GM19463 (cell line): ENCODE measurements around the gene PLA1A.
A peak's percentile ranks its signal among the peaks of the same experiment; 100 is the strongest.

Experiments
- ATAC-seq: cut with Tn5 transposase; IDR thresholded peaks from one replicate; pipeline ENCODE4 v1.9.1; 2021; ENCODE audit warnings: mild to moderate bottlenecking, moderate library complexity; ENCODE audit not compliant: unreplicated experiment

The PLA1A gene

GRCh38 chr3:119635719-119636118 lies 38.0 kb downstream of the PLA1A start:
- ATAC-seq: no peak

GRCh38 chr3:119636249-119636648 lies 38.6 kb downstream of the PLA1A start:
- no peak for ATAC-seq

DNA sequence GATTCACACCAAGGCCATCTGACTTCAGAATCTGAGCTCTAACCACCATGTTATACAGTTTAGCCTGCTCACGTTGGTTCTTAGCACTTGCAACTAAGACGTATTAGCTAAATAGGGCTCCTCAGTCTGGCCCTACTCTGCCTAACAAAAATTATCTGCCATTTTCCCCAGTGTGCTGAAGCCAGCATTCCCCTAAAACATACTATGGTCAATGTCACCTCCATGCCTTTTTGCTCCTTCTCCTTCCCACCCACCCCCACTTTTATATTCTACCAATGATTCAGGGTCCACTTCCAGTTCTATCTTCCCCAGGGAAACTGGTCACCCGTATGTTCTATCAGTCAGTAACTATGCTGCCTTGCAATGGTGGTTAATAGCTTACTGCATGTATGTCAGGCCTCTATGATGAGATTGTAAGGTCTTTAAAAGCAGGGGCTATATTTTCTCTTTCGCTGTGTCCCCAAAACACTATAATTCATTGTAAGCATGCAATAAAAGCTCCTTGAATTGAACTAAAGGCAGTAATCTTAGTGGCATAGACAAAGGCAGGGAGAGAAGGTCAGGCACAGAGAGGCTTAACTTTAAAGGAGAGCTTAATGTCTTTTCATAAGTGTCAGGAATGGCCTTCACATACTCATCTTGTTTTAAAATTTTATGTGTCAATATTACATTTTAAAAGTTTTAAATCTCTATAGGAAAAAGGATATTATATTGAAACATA lies 39.4 kb downstream of the PLA1A start:
- ATAC-seq: no peak

- ATAC-seq: peak; percentile 34
Observed at GRCh38 chr3:119637679-119638477, 40.2 kb downstream of the PLA1A start.

DNA sequence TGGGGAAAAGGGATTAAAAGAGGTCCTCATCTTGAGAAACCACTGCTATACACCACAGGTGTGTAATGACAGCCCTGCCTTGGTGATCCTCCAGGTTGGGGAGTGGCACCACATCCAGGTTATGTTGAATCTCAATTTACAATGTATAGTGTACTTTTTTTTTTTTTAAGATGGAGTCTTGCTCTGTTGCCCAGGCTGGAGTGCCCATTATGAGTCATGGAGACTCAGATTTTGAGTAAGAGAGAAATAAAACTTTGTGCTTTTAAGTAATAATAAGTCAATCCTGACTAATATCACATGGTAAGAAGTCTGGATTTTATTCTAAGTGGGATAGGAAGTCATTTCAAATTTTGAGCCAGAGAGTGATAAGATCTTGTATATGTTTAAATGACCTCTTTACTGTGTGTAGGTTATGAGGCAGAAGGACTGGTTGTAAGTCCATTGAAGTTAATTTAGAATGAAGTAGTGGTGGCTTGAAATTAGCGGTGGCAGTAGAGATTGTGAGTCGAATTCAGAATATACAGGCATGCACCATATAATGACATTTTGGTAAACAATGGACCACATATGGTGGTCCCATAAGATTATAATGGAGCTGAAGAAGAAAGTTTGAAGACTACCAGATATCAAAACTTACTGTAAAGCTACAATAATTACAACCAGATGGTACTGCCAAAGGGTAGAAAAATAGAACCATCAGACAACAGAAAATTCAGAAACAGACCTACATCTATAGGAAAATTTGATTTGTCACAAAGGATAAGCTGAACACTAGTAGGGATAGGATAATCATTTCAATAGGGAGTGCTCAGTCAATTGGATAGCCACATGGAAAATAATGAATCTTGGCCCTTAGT lies 42.0 kb downstream of the PLA1A start:
- no peak for ATAC-seq

DNA sequence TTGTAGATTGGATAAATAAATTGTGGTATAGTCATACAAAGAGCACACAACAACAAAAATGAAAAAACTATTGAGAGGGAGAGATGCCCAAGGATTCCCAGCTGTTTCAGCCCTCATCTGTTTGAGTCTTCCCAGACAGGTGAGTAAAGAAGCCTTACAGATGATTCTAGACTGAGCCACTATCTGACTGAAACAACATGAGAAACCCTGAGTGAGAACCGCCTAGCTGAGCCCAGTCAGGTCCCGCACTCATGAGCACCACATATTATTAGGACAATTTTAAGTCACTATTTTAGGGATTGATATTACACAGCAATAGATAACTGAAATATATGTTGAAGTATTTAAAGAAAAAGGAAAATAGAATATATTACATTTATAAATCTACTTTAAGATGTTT lies 43.7 kb downstream of the PLA1A start:
- no peak for ATAC-seq

- ATAC-seq: no peak
Observed at GRCh38 chr3:119642746-119643473, 45.2 kb downstream of the PLA1A start.

DNA sequence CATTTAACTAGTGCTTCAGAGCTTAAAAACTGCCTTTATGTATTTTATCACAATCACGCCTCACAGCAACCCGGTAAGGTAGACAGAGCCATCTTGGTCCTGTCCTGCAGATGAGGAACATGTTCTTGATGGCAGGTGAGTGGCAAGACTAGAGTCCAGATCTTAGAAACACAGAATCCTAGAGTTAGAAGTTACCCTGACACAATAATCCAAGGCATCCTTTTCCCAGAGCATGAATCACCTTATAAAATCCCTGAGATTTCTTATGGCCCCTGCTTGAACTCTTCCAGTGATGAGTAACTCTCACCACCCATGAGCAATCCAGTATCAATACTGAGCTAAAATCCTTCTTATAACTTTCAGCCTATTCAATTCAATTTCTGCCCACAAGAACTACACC lies 45.8 kb downstream of the PLA1A start:
- ATAC-seq: no peak

GRCh38 chr3:119644481-119644880 lies 46.8 kb downstream of the PLA1A start:
- no peak for ATAC-seq

DNA sequence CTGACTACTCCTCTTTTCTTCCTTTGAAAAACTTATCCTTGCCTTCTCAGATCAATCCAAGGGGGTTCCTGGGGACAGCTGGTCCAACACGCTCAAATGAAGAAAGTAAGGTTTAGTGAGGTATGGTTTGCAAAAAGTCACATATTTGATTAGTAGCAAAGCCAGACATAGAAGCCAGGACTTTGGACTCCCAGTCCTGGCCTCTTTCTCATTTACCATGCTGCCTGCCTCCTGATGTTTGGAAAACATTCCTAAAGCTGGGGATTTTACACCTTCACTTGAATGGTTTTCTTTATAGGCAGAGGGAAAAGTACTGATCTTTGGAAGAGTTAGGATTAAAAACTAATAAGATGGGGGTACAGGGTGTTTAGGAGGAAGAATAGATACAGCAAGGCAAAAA lies 48.1 kb downstream of the PLA1A start:
- ATAC-seq: no peak

DNA sequence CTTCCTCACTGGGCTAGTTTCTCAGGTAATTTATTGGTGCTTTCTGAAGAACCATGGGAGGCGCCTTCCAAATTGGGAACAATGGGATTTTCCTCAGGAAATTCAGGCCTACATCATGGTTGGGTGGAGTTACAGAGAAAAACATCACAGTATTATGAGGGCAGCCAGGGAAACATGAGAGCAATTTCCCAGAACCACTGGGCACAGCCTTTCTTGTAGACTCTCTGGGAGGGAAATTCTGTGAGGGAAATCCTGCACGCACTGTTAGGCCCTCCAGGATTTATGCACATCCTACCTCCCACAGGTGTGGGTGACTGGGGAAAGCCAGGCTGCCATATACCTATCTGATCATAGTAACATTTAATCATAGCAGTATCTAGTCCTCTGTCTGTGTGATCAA lies 49.5 kb downstream of the PLA1A start:
- no peak for ATAC-seq

DNA sequence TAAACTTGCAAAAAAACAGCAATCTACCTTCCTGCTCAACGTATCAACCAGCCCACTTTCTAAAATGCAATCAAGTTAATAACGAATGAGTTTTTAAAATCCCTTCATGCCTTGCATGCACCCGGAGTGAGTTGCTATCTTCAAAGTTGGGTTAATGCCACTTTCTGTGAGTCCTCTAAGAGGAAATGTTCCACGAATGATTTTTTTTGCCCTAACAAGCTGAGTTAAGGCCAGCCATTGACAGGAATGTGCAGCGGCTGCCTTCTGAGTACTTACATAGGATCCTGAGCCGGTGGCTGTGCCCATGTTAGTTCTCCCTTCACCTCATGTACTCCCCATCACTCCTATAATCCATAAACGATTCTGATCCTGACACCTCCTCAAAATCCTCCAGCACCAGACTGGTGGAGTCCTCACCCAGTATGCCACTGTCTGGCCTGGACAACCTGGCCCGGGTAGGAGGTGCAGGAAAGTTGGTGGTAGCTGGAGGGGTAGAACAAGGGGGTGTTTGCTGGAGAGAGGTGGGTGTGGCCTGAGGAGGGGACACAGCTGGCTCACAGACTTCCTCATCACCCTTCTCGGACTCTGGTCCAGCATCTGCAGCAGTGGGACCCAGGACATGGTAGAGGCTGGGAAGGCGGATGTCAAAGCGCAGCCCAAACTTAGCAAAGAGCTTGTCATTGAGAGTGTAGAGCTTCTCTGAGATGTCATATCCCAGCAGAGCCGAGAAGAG lies 50.3 kb downstream of the PLA1A start:
- ATAC-seq: no peak

- no peak for ATAC-seq
Observed at GRCh38 chr3:119649761-119650160, 52.1 kb downstream of the PLA1A start.

GRCh38 chr3:119652306-119653033 lies 54.8 kb downstream of the PLA1A start:
- no peak for ATAC-seq

DNA sequence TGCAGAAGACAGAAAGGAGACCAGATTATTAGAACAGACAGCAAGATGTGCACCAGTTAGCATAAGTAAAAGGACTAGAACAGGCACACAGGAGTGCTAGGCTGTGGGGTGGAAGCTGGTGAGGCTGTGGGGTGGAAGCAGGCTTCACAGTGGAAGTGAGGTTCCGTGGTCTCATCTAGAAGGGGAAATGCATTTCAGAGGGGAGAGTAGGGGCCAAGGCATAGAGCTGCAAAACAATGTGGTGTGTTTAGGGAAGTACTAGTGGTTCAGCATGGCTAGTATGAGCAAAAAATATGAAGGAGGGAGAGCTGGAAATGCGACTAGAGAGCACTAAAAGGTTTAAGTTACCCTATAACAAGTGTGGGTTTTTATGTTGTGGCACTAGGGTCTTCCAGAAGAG lies 56.2 kb downstream of the PLA1A start:
- no peak for ATAC-seq

DNA sequence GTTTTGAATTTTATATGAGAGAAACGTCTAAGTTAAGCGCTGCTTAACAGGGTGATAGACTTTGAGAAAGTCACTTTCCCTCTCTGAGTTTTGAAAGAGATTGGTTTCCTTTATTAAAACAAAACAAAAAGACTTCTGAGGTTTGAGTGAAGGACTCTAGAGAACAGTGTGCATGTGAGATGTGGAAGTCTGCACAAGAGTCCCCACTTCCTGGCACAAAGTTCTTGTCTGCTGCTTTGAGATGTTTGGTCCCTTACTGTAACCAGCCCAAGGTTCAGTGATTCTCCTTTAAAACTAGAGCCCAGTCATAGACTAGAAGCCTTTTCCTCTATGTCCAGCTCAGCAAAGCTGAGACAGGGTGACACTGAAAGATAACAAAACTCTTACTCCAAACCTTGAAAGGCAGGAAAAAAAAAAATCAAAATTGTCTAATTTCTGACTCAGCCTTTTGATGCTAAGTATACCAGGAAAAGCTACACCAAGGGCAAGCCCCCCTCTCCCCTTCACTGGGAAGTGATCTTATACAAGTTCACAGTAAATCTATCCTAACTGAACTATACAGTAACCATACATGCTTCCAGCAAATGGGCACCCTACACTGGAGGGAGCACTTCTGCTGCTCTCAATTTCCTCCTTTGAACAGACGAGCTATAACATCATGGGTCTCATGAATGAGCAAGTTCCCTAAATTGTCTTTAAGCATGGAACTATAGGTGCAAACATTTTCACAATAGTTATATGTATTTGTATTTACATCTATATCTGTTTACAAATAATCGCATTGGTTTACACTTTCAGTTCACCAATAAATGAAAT lies 60.4 kb downstream of the PLA1A start:
- no peak for ATAC-seq

DNA sequence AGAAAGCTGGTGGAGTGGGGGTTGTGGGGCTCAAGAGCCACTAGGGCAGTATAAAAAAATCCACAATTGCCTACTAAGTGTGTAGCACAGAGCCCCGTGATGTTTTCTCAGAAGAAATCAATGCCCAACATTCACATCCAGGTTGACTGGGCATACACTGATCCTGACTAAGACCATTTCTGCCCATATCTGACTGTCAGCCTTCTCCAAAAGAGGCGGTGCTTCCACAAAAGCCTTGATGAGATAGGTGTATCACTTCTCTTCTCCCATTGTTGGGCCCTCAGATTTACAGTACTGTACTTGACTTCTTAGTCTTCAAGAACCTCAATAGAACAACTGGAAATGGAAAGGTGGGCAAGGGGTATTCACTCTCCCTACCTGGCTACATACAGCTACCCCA lies 61.3 kb downstream of the PLA1A start:
- no peak for ATAC-seq

GRCh38 chr3:119659606-119660291 lies 62.1 kb downstream of the PLA1A start:
- no peak for ATAC-seq
